GM21423 (cell line): ENCODE results near the gene PHLDB2.
"Not testable (repeated sequence)": the region's sequence is repeated elsewhere in the genome, so short reads cannot be mapped to it uniquely, and the experiment has no call there.

Experiments used
- ATAC-seq: cut with Tn5 transposase; IDR thresholded peaks from one replicate; pipeline ENCODE4 v1.9.1; 2021; ENCODE audit warnings: mild to moderate bottlenecking, moderate library complexity; ENCODE audit not compliant: unreplicated experiment

PHLDB2 gene

DNA sequence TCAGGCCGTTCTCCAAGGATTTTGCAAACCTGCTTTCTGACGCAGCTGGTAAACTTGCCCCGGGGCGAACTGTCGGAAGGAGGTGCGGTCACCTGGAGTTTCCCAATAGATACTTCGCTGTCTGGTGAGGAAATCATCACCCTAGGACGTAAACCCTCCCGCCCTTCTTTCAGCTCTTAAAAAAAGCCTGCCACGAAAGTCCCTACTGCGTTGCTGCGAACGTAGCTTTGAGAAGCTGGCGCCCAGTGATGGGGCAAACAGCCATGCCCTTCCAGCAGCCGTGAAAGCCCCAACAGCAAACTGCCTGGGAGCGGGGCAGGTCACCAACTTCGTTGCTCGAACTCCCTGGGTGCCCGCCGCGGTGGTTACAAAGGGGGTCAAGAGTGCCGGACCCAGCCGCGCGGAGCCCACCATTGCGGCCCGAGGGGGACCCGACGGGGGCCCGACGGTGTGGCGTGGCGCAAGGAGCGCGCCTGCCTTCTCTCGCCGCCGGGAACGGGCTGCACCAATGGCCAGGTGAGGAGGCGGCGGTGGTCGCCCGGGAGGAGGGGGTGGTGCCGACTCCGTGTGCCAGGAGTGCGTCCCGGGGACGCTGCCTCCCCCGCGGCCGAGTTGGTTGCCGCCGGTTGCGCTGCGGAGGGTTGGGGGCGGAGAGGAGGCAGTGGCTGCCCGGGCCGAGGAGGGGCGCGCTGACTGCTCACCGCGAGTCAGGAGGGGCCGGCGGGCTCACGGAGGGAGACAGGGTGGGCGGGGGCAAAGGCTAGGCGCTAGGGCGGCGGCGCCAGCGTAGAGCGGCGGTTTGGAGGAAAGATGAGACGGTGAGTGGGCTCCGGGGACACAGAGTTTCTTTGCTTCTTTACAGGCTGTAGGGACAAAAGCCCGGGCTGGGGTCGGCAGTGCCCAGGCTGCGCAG lies at the start of gene PHLDB2:
Gene PHLDB2 (plus strand): TSS at position 205 of the 913 bp plus-strand sequence. CDS start 24,813 bp downstream, outside the sequence.
- ATAC-seq, result peak; percentile 40

DNA sequence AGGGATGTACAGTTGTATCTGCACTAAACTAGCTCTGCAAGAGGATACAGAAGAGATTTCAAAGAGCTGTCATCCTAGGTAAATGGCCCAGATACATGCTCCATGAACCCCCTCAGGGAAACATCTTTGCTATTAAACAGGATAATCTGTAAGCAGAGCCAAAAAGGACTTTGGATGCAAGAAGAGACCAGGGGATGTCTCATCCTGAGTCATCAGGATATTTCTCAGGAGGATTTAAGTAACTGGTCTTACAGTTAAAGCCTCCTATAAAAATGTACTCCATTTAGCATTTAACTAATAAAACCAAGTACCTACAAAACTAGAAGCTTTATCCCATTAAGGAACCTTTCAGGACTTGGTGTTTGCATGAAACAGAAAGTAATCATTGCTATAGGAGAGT lies 48.2 kb upstream of the PHLDB2 start:
- no peak for ATAC-seq

DNA sequence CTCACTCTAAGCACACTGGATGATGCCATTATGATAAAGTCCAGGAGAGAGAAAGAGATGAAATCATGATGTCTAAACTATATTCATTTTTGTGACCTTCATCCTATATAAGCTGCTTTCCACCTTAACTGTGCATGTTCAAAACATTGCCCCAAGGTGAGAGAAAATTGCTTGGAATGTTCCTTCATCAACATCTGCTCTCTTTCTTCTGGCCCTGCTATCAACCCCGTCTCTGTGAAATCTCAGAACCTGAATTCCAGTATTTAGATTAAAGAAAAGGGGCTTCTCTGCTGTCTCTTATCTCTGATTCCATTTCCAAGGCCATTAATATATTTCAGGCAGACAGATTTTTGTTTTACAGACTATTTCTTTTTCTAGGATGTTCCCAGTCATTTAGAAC lies 47.3 kb upstream of the PHLDB2 start:
- ATAC-seq, result no peak

DNA sequence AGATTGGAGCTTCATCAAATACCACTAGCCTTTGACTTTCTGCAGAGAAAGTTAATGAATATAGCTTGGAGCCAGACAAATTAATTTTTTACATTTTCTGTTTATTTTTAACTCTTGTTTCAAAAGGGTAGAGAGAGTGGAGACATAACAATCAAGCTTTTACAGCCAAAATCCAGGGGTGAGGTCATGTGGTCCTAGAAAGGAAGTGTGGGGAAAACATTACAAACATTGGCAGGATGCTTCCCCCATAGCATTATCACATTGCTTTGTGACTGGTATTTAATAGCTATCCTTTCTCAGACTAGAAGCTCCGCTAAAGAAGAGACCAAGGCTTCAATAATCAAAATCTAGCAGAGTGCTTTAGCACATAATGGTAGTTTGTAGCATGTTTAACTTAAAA lies 46.4 kb upstream of the PHLDB2 start:
- ATAC-seq, result peak; percentile 63

GRCh38 chr3:111813441-111813840 lies 45.6 kb upstream of the PHLDB2 start:
- no peak for ATAC-seq

DNA sequence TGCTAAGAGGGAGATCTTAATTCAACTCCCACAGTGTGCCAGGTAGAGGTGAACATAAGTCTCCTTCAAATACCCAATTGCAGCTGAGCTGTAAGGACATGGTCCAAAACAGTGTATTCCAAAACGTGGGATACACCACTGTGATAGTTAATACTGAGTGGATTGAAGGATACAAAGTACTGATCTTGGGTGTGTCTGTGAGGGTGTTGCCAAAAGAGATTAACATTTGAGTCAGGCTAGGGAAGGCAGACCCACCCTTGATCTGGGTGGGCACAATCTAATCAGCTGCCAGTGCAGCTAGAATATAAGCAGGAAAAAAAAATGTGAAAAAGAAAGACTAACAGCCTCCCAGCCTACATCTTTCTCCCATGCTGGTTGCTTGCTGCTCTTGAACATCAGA lies 45.1 kb upstream of the PHLDB2 start:
- no peak for ATAC-seq

GRCh38 chr3:111816771-111817170 lies 42.3 kb upstream of the PHLDB2 start:
- not testable (repeated sequence) for ATAC-seq

DNA sequence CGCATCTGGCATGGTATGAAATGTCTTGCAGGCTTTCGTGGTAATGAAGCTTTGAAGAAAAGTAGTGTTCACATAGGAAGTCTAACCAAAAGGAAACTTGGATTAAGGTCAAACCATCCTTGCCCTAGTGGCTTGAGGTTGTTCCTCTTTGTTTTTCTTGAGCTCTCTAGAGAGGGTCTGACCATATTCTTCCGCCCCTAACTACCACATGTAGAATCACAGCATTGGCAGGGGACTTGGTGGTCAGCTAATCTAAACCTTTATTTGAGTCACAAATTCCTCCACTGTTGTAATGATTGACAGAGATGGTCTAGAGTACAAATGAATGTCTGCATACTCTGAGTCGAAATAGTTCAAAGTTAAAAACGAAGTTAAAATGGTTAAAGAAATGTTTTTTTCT lies 39.1 kb upstream of the PHLDB2 start:
- no peak for ATAC-seq

GRCh38 chr3:111820651-111821050 lies 38.4 kb upstream of the PHLDB2 start:
- no peak for ATAC-seq

- ATAC-seq, result no peak
These were observed 37.2 kb upstream of the PHLDB2 start for GRCh38 chr3:111821891-111822290.

DNA sequence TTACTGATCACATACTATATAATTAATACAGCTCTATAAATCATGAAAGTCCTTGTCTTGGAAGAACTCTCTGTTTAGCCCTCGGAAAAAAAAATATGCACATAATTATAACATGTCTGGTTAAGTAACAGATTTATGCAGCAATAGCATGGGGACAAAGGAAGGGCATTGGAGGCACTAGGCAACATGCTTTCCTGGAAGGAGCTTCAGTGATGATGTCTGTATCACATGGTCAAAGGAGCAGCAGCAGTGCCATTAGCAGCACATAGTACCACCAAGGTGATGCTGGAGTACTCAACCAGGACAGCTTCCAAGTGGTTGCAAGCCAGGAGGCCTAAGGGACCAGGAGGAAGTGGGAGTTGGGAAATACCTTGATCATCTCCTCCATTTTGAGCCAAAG lies 36.3 kb upstream of the PHLDB2 start:
- ATAC-seq, result no peak

DNA sequence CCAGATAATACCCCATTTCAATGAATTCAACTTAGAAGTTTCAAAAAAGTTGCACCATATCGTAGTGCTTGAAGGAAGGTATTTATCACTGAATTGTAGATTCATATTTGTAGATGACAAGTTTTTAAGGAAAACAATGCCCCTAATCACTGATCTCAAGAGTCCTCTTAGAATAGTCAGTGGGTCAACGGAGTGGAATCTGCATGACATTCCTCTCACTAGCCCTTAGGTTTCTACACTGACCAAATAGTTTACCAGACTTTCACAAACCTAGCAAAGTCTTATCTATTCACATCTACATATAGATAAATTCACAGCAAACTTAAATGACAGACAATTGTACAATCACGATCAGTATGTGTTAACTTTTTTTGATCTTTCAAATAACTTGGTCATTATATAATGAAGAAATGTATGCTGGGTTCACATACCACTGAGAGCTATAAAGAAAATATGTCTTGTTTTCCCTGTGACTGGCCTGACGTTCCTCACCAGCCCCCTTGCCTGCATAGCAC lies 35.7 kb upstream of the PHLDB2 start:
- ATAC-seq, result no peak

DNA sequence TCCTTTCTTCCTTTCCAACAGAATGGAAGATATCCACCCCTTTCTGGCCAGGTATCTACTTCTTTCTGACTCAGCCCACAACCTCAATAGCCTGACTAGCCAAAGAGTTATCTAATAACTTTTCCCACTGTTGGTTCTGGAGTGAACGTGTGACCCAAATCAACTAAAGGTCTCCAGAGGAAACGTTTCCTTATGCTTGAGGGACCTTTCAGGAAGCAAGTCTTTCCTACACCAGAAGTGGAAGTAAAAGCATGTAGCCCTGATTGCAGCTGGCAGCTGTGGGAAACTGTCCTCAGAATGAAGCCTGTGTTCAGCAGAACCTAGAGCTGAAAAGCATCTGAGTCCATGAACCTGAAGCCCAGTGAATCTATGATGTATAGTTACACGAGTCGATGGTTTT lies 34.7 kb upstream of the PHLDB2 start:
- no peak for ATAC-seq

DNA sequence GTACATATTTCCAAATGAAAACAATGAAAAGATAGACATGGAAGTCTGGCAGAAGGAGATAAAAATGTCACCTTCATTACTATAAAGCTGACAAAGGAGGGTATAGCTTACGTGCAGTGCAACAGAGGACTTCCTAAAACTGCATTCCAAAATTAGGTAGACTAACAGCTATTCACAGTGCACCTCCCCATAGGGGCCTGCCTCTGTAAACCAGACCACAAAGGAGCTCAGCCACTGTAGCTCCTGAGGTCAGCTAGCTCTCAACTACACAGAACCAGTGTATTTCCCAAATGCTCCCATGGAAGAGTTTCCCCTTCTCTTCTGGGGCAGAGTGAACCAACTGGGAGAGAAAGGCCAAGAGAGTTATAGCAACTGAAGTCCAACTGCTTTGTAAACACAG lies 31.2 kb upstream of the PHLDB2 start:
- no peak for ATAC-seq

GRCh38 chr3:111828530-111828929 lies 30.5 kb upstream of the PHLDB2 start:
- no peak for ATAC-seq

- no peak for ATAC-seq
These were observed 30.0 kb upstream of the PHLDB2 start for GRCh38 chr3:111829023-111829422.

GRCh38 chr3:111831840-111832239 lies 27.2 kb upstream of the PHLDB2 start:
- no peak for ATAC-seq

GRCh38 chr3:111837112-111837511 lies 22.0 kb upstream of the PHLDB2 start:
- ATAC-seq, result no peak

DNA sequence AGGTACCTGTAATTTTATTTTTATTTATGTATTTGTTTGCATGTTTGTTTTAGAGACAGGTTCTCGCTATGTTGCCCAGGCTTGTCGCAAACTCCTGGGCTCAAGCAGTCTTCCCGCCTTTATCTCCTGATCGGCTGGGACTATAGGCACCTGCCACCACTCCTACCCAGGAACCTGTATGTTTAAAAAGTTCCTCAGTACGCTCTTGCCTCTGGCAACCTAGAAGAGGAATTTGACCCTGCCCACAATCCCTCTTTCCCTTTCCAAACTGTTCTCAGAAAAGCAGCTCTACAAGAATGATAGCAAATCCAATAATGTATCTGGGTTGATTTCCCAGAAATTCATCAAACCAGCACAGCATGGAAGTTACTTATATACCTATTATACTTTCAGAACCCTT lies 20.9 kb upstream of the PHLDB2 start:
- ATAC-seq, result no peak

DNA sequence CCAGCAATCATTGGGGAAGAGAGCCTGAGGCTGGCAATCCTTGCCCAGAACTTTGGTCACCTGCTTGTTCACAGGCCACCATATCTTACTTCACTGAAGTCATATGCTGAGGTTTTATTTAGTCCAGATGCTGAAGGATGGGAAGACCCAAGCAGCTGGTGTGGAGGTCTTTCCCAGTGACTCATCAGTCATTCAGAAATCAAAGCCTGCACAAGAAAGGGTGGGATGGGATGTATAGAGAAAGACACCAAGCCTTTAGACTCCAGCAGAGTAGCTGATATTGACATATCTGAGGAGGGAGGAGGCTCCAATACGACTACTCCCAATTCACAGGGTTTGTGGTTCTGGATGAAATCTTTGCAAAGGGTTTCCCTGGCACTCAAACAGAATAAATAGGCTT lies 13.0 kb upstream of the PHLDB2 start:
- no peak for ATAC-seq

DNA sequence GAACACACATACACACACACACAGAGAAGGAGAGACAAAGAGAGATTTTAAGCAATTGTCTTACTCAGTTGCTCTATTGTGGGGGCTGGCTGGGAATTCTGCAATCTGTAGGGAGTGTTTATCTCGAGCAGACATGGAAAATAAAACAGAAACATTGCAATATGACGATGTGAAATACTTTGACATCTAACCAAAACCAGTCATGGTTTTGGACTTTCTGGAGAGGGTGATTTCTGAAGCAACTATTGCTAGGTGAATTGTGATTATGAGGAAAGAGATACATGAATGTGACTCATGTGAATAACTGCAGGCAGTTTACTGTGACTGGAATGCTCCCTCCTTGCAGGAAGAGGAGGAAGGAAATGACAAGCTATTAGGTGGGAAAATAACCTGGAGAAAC lies 12.3 kb upstream of the PHLDB2 start:
- ATAC-seq, result no peak

DNA sequence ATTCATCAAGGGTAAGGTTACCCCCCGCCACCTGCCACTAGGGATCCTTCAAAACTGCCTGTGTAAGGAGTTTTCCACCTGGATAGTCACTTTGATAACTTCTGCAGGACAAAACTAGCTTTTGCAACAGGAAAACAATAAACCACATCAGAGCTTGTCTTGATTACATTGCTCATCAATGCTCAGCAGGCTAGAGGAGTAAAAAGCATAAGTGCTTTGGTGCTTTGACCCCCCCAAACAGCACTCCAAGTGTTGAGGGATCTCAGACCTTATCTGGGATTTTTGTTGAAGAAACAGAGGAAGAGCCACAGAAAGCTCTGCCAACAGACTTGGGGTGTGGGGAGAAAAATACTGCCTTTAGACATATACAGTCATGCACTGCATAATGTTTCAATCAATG lies 10.8 kb upstream of the PHLDB2 start:
- ATAC-seq, result no peak

DNA sequence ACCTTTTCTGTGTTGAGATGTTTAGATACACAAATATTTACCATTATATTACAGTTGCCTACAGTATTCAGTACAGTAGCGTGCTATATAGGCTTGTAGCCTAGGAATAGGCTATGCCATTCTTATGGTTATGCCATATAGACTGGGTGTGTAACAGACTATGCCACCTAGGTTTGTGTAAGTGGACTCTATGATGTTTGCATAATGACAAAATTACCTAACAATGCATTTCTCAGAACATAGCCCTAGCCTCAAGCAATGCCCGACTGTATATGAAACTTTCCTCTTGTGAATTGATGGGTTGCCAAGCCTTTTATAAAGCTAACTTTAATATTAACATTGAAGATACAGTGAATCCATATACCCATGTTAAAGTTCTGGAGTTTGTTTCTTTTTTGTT lies 10.3 kb upstream of the PHLDB2 start:
- ATAC-seq, result no peak
